Thoracic aorta (tissue), 2 donors: ENCODE results near the gene CNOT6L. TPM values are rescaled to one million over a fixed set of nuclear protein-coding genes. Genes with fewer than 3 reads are reported as not detected.

Source experiments
- ATAC-seq: fragments of 150-250 bp; one replicate; pipeline ENCODE4 v1.8.0; 2017; ENCODE audit warnings: low read depth; ENCODE audit not compliant: insufficient number of reproducible peaks, low FRiP score
- DNase-seq: peaks from one replicate; pipeline ENCODE4 v3.0.0-alpha.2; 2020; ENCODE audit warnings: low spot score
- H3K27ac ChIP-seq, 2 donors: fragments of 200-600 bp; sonication (generic); 1 replicate in 1 of 2; 2 replicates in 1 of 2; pipeline ENCODE4 v1.5.1; 2016; ENCODE audit warnings: mild to moderate bottlenecking in 2 of 2, moderate library complexity in 2 of 2
- H3K27me3 ChIP-seq: fragments of 200-600 bp; sonication (generic); replicated peaks from 2 replicates; pipeline ENCODE4 v1.6.0; 2016; ENCODE audit warnings: mild to moderate bottlenecking; ENCODE audit not compliant: insufficient read depth
- H3K36me3 ChIP-seq: fragments of 200-600 bp; sonication (generic); one replicate; pipeline ENCODE4 v1.5.1; 2016
- H3K4me1 ChIP-seq, 2 donors: fragments of 200-600 bp; sonication (generic); 1 replicate in 1 of 2; 2 replicates in 1 of 2; pipeline versions ENCODE4 v1.5.1 to v1.6.0; 2016; ENCODE audit warnings: low read depth in 2 of 2, mild to moderate bottlenecking in 1 of 2; ENCODE audit not compliant: control insufficient read depth in 1 of 2
- H3K4me3 ChIP-seq: fragments of 200-600 bp; sonication (generic); 2 replicates; pipeline ENCODE4 v1.5.1; 2016; ENCODE audit warnings: mild to moderate bottlenecking
- H3K9me3 ChIP-seq: fragments of 200-600 bp; sonication (generic); 2 replicates; pipeline ENCODE4 v1.5.1; 2016
- CTCF ChIP-seq: fragments of 200-600 bp; sonication (generic); IDR thresholded peaks from one replicate; pipeline ENCODE4 v1.5.1; 2019; ENCODE audit warnings: antibody characterized with exemption
- total RNA-seq, 2 donors: library from RNA; depleted of rRNA; stranded (reverse); fragments of >200 nt; gene quantifications; one replicate each; pipeline versions ENCODE4 v1.1.0 to v1.2.3, GENCODE V29; 2016

CNOT6L gene
- total RNA-seq, 2 donors from 2014 or later = 22.9 to 39.9 TPM

GRCh38 chr4:77797239-77797638 is 21.9 kb downstream of the CNOT6L start:
- no peaks in the 10 kb centered on the region for H3K36me3 ChIP-seq
- no peak overlapping the region for H3K27ac ChIP-seq
- no peaks in the 10 kb centered on the region for H3K27me3 ChIP-seq
- no peaks in the 10 kb centered on the region for H3K9me3 ChIP-seq
- peaks cover 36 to 51% of the 10 kb centered on the region in 2 donors for H3K4me1 ChIP-seq
- no peak for TF ChIP-seq CTCF
- no peak for DNase-seq
- H3K4me3 ChIP-seq = no peak overlapping the region
- no peak for ATAC-seq

GRCh38 chr4:77795326-77795725 is 23.8 kb downstream of the CNOT6L start:
- Histone ChIP-seq H3K27ac (no peak overlapping the region), H3K27me3 (no peaks in the 10 kb centered on the region), H3K36me3 (no peaks in the 10 kb centered on the region), H3K4me1 (peaks cover 21 to 42% of the 10 kb centered on the region in 2 donors), H3K4me3 (no peak overlapping the region), H3K9me3 (no peaks in the 10 kb centered on the region)
- no peak for TF ChIP-seq CTCF
- DNase-seq (no peak), ATAC-seq (no peak)

GRCh38 chr4:77790146-77790545 is 29.0 kb downstream of the CNOT6L start:
- Histone ChIP-seq H3K27me3 (no peaks in the 10 kb centered on the region), H3K4me1 (peaks cover 4 to 29% of the 10 kb centered on the region in 2 donors), H3K36me3 (no peaks in the 10 kb centered on the region), H3K4me3 (no peak overlapping the region), H3K27ac (no peak overlapping the region), H3K9me3 (no peaks in the 10 kb centered on the region)
- no peak for TF ChIP-seq CTCF
- ATAC-seq (no peak), DNase-seq (no peak)

- Histone ChIP-seq H3K4me3 (no peak overlapping the region), H3K4me1 (peaks cover 4 to 29% of the 10 kb centered on the region in 2 donors), H3K27ac (no peak overlapping the region), H3K36me3 (no peaks in the 10 kb centered on the region), H3K9me3 (no peaks in the 10 kb centered on the region), H3K27me3 (no peaks in the 10 kb centered on the region)
- no peak for TF ChIP-seq CTCF
- DNase-seq (no peak), ATAC-seq (no peak)
Observed at GRCh38 chr4:77788990-77789389, 30.2 kb downstream of the CNOT6L start.

GRCh38 chr4:77787969-77788368 is 31.2 kb downstream of the CNOT6L start:
- Histone ChIP-seq H3K9me3 (no peaks in the 10 kb centered on the region), H3K36me3 (no peaks in the 10 kb centered on the region), H3K27ac (no peak overlapping the region), H3K4me1 (peaks cover 5 to 23% of the 10 kb centered on the region in 2 donors), H3K4me3 (no peak overlapping the region), H3K27me3 (no peaks in the 10 kb centered on the region)
- ATAC-seq (no peak), DNase-seq (no peak)
- TF ChIP-seq CTCF = no peak
